ENCODE measurements around the gene CTDSP2. TPM values are rescaled to one million over a fixed set of nuclear protein-coding genes. Genes with fewer than 3 reads are reported as not detected.

CTDSP2 gene
- total RNA-seq, 4 donors from 2014 or later = 87.5 to 196 (median 128) TPM

DNA sequence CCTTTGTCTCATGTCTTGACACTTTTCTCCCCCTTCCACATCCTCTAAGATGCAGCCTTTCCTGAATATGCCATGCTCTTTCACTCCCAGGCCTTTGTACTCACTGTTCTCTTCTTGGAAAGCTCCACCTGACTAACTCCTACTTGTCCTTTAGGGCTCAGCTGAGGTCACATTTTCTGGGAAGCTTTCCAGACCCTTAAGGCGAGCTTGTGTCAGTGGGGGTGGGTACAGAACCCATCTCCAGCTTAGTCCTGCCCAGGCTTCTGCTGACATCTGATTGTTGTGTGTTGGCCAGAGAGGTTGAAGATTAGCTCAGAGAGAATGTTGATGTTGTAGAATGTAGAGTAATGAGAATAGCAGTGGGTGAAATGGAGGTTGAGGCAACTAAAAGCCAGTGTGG is 66.8 kb downstream of the CTDSP2 start:
- Histone ChIP-seq H3K9me3 (no peaks in the 10 kb centered on the region), H3K36me3 (no peaks in the 10 kb centered on the region), H3K4me3 (no peak overlapping the region), H3K4me1 (peaks cover 0 to 12% (median 8%) of the 10 kb centered on the region in 4 donors), H3K27me3 (no peaks in the 10 kb centered on the region), H3K27ac (no peak overlapping the region)
- peak in 1 of 3 donors; percentile 26 for DNase-seq
- TF ChIP-seq, protein P1, sequence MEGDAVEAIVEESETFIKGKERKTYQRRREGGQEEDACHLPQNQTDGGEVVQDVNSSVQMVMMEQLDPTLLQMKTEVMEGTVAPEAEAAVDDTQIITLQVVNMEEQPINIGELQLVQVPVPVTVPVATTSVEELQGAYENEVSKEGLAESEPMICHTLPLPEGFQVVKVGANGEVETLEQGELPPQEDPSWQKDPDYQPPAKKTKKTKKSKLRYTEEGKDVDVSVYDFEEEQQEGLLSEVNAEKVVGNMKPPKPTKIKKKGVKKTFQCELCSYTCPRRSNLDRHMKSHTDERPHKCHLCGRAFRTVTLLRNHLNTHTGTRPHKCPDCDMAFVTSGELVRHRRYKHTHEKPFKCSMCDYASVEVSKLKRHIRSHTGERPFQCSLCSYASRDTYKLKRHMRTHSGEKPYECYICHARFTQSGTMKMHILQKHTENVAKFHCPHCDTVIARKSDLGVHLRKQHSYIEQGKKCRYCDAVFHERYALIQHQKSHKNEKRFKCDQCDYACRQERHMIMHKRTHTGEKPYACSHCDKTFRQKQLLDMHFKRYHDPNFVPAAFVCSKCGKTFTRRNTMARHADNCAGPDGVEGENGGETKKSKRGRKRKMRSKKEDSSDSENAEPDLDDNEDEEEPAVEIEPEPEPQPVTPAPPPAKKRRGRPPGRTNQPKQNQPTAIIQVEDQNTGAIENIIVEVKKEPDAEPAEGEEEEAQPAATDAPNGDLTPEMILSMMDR (IDR thresholded peaks at IDR 0.05) = no peak
- no peak for TF ChIP-seq POLR2A (IDR thresholded peaks at IDR 0.05)

DNA sequence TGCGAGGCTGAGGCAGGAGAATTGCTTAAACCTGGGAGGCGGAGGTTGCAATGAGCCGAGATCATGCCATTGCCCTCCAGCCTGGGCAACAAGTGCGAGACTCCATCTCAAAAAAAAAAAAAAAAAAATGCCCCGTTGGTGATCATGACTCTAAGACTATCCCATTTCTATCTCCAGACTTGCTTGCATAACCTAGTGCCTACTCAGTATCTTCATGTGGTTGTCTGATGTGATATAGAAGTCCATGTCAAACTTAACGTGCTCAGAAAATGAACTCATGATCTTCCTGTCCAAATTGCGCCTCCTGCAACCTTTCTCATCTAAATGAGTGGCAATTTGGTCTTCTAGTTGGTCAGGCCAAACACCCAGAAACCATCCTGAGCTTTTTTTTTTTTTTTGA is 68.6 kb downstream of the CTDSP2 start:
- Histone ChIP-seq H3K4me3 (no peak overlapping the region), H3K27ac (no peak overlapping the region), H3K4me1 (peaks cover 0 to 4% (median 0%) of the 10 kb centered on the region in 4 donors), H3K9me3 (no peaks in the 10 kb centered on the region), H3K27me3 (no peaks in the 10 kb centered on the region), H3K36me3 (no peaks in the 10 kb centered on the region)
- peak in 1 of 3 donors; percentile 17 for DNase-seq
- TF ChIP-seq POLR2A (IDR thresholded peaks at IDR 0.05) = no peak
- TF ChIP-seq, protein P1 (IDR thresholded peaks at IDR 0.05) = no peak

DNA sequence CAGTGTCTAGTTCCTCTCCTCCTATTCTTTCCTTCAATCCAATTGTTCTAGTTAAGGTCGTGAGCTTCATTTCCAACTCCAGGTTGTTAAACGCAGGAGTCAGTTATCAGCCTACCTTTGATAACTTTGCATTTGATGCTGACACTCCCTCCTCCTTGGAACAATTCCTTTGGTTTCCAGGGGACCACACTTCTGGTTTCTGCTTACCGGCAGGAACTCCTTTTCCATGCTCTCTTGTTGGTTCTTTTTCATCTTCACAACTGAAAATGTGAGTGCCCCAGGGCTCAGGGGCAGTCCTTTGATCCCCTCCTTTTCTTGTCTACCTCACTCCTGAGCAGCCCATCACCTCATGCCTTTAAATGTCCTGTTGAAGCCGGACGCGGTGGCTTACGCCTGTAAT is 69.2 kb downstream of the CTDSP2 start:
- H3K4me1 ChIP-seq = peaks cover 0 to 2% (median 0%) of the 10 kb centered on the region in 4 donors
- no peaks in the 10 kb centered on the region for H3K36me3 ChIP-seq
- H3K9me3 ChIP-seq = no peaks in the 10 kb centered on the region
- TF ChIP-seq, protein P1 (IDR thresholded peaks at IDR 0.05) = no peak
- no peak for TF ChIP-seq POLR2A (IDR thresholded peaks at IDR 0.05)
- H3K27ac ChIP-seq = no peak overlapping the region
- H3K4me3 ChIP-seq = no peak overlapping the region
- no peaks in the 10 kb centered on the region for H3K27me3 ChIP-seq
- DNase-seq = peak in 1 of 3 donors; percentile 36

DNA sequence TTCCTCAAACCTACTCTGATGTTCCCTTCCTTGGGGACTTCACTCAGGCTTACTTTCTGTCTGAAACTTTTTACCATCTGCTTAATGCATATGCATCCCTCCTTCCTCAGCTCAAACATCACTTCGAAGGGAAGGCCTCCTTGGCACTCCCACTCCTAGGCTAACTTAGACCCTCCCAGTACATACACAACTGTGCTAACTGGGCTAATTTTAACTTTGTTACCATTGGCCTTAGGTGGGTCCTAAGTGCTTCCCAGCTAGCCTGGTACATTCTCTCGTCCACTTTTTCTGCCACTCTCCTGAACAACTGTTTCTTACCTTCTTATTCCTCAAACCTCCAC is 70.3 kb downstream of the CTDSP2 start:
- Histone ChIP-seq H3K36me3 (no peaks in the 10 kb centered on the region), H3K4me1 (peaks cover 0 to 4% (median under 1%) of the 10 kb centered on the region in 4 donors), H3K4me3 (no peak overlapping the region), H3K9me3 (no peaks in the 10 kb centered on the region), H3K27me3 (no peaks in the 10 kb centered on the region), H3K27ac (no peak overlapping the region)
- TF ChIP-seq POLR2A (IDR thresholded peaks at IDR 0.05) = no peak
- TF ChIP-seq, protein P1 (IDR thresholded peaks at IDR 0.05) = no peak
- DNase-seq = peak in 1 of 3 donors; percentile 2

DNA sequence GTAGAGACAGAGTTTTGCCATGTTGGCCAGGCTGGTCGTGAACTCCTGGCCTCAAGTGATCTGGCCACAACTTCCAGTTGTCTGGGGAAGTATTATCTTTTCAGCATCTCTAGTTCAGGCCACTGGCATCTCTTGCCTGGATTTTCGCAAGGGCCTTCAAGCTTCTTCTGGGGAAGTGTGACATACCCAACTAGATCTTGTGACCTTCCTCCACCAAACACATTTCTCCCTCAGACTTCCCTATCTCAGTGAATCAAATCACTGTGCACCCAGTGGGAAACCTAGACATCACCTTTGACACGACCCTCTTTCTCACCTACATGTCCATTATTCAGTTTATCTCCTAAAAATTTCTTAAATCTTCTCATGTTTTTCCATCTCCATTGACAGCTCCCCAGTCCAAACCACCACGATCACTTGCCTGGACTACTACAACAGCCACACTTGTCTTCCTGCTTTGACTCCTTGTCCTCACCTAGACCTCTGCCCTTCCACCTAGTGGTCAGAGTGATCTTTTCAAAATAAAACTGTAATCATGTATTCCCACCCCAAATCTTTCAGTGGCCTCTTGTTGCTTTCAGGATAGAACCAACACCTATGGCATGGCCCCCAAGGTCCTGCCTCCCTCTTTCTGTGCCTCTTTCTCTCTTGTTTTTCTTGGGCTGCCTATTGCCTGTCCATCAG is 70.8 kb downstream of the CTDSP2 start:
- DNase-seq = peak in 1 of 3 donors; percentile 30
- Histone ChIP-seq H3K4me1 (peaks cover 0 to 9% (median 3%) of the 10 kb centered on the region in 4 donors), H3K36me3 (no peaks in the 10 kb centered on the region), H3K4me3 (no peak overlapping the region), H3K27me3 (no peaks in the 10 kb centered on the region), H3K9me3 (no peaks in the 10 kb centered on the region), H3K27ac (no peak overlapping the region)
- TF ChIP-seq, protein P1 (IDR thresholded peaks at IDR 0.05) = no peak
- TF ChIP-seq POLR2A (IDR thresholded peaks at IDR 0.05) = no peak
